GM21390 (cell line): ENCODE measurements around the gene NCAPG2.

ENCODE experiments used
- ATAC-seq: cut with Tn5 transposase; IDR thresholded peaks from one replicate; pipeline ENCODE4 v1.9.1; 2021; ENCODE audit not compliant: unreplicated experiment

The NCAPG2 gene

DNA sequence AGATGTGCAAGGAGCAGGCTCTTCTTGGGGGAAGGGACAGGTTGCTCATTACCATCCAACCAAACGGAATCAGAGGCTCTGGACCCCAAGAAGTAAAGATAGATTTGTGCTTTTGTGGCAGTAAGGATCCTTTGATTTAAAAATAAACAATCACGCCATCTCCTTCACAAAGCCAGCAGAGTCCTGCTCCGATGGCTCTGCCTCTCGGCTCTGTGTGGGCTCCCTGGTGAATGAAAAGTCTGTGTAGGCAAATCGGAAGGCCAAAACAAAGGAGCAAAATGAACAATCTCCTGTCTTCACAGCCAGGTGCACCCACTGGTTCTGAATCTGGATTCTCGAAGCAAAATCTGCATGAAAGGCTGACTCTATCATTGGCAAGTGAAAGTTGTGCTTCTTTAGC, 120.8 kb downstream of the NCAPG2 start:
- ATAC-seq, result no peak

DNA sequence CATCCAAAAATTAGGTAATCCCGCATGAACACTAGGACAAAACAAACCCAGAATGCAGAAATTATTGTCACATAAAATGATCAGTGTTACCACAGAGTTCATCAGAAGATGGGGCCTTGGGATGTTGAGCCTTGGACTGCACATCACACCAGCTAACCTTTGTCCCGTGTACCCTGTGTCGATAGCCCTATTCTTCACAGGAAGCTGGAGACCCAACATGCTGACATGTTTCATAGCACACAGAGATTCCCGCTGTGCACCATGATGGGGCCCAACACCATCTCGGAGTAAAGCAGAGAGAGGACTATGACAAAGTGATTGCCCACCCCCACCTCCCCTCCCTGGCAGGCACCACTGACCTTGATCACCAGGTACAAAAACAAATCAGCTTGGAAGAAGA, 121.5 kb downstream of the NCAPG2 start:
- ATAC-seq, result no peak

GRCh38 chr7:158582089-158582456, 122.5 kb downstream of the NCAPG2 start:
- no peak for ATAC-seq

GRCh38 chr7:158581440-158582088, 123.0 kb downstream of the NCAPG2 start:
- no peak for ATAC-seq
